Midbrain (tissue), 1 donor: ENCODE measurements around the gene ANAPC2.

Experiments used
- DNase-seq: peaks from one replicate; lab custom pipeline; 2025; lab: John Stamatoyannopoulos, UW

Gene ANAPC2

GRCh38 chr9:137175345-137175961 is 12.9 kb downstream of the ANAPC2 start:
- no peak for DNase-seq

- no peak for DNase-seq
These were observed 13.6 kb downstream of the ANAPC2 start for GRCh38 chr9:137174722-137175293.

- no peak for DNase-seq
These were observed 14.3 kb downstream of the ANAPC2 start for GRCh38 chr9:137173796-137174664.

DNA sequence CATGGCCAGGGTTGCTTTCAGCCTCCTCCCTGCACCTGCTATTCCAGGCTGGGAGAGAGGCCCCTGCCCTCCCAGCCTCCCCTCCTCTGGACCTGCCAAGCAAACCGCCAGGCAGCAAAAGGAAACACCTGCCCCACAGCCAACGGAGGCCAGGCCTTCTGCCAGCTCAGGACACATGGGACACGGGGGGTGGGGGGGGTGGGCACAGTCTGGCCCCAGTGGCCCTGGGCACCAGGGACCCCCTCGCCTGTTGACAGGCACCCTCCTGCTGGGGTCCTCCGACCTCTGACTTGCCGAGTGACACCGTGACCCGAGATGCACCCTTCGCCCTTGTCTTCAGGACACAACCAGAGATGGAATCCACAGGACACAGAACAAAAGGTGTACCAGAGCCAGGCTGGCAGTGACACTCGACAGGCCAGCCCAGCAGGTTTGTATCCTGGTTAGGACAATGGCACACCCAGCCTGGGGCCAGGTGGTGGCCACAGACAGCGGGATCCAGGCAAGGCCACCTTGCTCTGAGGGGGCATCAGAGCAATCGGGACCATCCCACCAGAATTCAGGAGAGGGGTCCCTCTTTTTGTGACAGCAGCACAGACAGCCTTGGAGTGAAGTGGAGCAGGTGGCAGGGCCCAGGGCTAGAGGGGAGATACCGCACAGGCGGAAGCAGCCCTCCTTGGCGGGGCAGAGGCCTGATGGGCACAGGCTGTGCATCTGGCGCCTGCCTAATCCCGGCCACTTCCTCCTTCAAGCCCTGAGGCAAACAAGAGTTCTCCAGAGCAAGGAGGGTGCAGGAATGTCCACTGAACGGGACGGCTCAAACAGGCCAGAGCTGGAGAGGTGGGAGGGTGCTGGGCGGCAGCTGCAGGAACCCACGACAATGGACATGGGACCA is 15.2 kb downstream of the ANAPC2 start:
- DNase-seq: no peak

DNA sequence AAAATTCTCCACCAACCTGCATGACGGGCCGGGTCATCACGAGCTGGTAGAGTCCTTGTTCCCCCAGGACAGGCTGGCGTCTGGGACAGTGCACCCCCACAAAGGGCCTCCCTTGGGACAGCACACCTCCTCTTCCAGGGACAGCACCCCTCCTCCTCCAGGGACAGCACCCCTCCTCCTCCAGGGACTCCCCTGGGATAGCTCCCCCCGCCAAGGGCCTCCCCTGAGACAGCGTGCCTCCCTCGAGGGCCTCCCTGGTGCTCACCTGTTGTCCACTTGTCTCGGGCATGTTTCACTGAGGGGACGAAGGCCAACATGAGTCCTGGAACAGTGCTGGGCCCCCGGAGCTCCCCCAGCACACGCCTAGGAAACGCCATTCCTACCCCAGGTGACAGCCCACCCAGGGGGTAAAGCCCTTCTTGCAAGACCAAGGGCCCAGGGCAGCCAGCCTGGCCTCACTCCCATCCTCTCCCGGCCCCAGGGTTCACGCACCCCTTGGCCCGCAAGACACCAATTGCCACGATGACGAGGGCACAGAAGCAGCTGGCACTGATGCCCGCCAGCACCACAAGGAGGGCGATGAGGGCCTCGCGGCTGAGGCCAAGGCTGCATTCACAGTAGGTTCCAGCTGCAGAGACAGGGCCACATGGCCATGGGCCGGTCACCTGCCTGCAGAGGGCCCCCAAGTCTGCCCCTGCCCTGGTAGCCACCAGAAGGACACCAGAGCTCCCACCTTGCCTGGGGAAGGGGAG is 17.0 kb downstream of the ANAPC2 start:
- DNase-seq: no peak

DNA sequence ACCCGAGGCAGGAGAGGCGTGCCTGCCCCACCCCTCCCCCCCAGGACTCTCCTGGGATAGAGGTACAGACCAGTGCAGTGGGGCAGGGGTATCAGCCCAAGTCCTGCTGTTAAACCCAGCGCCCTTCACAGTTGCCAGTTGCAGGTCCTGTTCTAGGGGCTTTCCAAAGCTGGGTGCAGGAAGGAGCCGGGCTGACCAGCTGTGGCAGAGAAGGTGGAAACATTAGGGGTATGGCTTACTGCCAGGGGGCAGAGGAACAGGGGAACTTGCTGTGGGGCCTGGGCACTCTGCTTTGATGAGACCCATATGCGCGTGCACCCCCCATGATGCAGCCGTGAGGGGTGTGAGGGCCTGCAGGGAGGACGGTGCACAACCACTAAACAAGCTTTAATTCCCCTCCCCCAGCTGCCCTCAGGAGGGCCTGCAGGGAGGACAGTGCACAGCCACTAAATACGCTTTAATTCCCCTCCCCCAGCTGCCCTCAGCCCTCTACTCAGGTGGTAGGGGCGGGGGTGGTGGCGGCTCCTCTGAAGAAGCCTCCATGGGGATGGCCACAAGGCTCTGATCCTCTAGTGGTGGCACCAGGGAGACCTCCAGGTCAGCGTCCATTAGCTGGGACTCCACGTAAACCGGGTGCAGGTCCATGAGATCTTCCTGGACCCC is 17.7 kb downstream of the ANAPC2 start:
- no peak for DNase-seq

DNA sequence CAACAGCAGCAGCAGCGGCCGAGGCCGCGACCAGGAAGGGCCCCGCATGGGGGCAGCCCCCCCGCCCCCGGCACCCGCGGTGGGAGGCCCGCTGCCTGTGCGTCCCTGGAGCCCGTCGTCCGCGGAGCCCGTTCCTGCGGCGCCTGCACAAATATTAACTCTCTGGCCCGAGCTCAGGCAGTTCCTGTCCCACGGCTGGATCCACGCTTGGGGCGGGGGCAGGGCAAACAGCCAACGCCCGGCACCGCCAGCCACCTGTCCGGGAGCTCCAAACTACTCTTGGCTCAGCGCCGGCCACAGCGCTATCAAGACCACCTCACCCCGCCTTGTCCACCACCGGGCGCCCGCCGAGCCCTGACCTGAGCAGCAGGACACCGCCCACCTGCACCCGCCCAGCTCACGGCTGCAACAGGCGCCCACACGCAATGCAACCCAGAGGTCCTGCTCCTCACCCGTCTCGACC is 18.4 kb downstream of the ANAPC2 start, which contains the start of gene LRRC26:
LRRC26 (minus strand) TSS at position 156 of the 463 bp plus-strand sequence; CDS start at position 48, 108 bp downstream.
- DNase-seq: no peak

GRCh38 chr9:137168904-137169856 is 19.2 kb downstream of the ANAPC2 start:
- no peak for DNase-seq

GRCh38 chr9:137168573-137168903 is 19.8 kb downstream of the ANAPC2 start:
- peak; percentile 4 for DNase-seq

DNA sequence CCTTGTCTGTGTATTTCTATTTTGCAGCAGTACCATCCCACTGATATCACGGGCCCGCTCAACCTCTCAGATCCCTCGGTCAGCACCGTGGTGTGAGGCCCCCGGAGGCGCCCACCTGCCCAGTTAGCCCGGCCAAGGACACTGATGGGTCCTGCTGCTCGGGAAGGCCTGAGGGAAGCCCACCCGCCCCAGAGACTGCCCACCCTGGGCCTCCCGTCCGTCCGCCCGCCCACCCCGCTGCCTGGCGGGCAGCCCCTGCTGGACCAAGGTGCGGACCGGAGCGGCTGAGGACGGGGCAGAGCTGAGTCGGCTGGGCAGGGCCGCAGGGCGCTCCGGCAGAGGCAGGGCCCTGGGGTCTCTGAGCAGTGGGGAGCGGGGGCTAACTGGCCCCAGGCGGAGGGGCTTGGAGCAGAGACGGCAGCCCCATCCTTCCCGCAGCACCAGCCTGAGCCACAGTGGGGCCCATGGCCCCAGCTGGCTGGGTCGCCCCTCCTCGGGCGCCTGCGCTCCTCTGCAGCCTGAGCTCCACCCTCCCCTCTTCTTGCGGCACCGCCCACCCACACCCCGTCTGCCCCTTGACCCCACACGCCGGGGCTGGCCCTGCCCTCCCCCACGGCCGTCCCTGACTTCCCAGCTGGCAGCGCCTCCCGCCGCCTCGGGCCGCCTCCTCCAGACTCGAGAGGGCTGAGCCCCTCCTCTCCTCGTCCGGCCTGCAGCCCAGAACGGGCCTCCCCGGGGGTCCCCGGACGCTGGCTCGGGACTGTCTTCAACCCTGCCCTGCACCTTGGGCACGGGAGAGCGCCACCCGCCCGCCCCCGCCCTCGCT is 20.4 kb downstream of the ANAPC2 start:
- no peak for DNase-seq

DNA sequence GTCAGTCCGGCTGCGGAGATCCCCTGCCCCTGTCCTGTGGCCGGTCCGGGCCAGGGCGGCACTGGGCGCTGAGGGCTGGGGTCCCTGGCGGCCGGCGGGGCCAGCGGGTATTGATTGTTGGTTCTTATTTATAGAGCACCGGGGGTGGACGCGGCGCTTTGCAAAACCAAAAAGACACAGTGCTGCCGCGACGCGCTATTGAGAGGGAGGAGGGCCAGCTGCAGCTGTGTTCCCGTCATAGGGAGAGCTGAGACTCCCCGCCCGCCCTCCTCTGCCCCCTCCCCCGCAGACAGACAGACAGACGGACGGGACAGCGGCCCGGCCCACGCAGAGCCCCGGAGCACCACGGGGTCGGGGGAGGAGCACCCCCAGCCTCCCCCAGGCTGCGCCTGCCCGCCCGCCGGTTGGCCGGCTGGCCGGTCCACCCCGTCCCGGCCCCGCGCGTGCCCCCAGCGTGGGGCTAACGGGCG is 21.0 kb downstream of the ANAPC2 start:
- no peak for DNase-seq

GRCh38 chr9:137166380-137167229 is 21.8 kb downstream of the ANAPC2 start:
- DNase-seq: no peak

GRCh38 chr9:137165250-137165836 is 23.0 kb downstream of the ANAPC2 start:
- DNase-seq: no peak

GRCh38 chr9:137164370-137165249 is 23.8 kb downstream of the ANAPC2 start:
- DNase-seq: no peak

DNA sequence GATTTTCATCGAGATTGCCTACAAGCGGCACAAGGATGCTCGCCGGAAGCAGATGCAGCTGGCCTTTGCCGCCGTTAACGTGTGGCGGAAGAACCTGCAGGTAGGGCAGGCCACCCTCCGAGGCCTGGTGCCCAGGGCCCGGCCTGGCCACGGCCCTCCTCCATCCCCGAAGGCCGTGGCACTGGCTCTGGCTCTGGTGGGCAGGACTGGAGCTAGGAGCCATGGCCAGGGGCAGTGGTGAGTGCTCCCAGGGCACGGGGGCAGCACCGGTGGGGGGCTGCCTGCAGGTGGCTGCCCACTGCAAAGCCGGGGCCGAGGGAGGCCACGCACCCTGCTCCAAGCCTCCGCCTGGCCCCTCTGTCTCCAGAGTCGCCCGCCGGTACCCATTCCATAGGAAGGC is 24.6 kb downstream of the ANAPC2 start:
- no peak for DNase-seq

DNA sequence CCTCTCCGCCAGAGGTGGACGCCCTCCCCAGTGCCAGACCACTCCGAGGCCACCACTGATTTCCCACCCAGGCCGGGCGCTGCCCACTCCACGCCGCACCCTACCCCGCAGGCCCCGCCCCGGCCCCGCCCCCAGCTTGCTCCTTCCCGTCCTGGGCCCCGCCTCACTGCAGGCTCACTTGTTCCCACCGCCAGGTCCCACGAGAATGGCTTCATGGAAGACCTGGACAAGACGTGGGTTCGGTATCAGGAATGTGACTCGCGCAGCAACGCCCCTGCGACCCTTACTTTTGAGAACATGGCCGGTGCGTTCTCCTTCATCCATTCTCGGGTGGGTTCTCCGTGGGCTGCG is 25.0 kb downstream of the ANAPC2 start:
- no peak for DNase-seq
